HepG2 (cell line): ENCODE data around the gene DDI2. TPM values are rescaled to one million over a fixed set of nuclear protein-coding genes. Genes with fewer than 3 reads are reported as not detected.

Experiments used
- CBFB ChIP-seq: sonication (generic); formaldehyde crosslinking; IDR thresholded peaks from 2 replicates; pipeline ENCODE4 v1.4.0; 2020; ENCODE audit warnings: missing genetic modification reagents
- FOSL2 ChIP-seq: sonication (generic); formaldehyde crosslinking; IDR thresholded peaks from 2 replicates; pipeline ENCODE4 v1.4.0; 2020; ENCODE audit warnings: missing genetic modification reagents
- GPN1 ChIP-seq: sonication (generic); formaldehyde crosslinking; IDR thresholded peaks from 2 replicates; pipeline ENCODE4 v1.5.1; 2020; ENCODE audit warnings: missing genetic modification reagents, borderline replicate concordance
- GTF3A ChIP-seq: sonication (generic); formaldehyde crosslinking; conservative IDR thresholded peaks from 2 replicates; pipeline ENCODE4 v1.4.0; 2020; ENCODE audit warnings: mild to moderate bottlenecking, missing genetic modification reagents
- ISX ChIP-seq: sonication (generic); formaldehyde crosslinking; conservative IDR thresholded peaks from 2 replicates; pipeline ENCODE4 v1.5.0; 2020; ENCODE audit warnings: missing genetic modification reagents
- JUND ChIP-seq: sonication (generic); formaldehyde crosslinking; IDR thresholded peaks from 2 replicates; pipeline ENCODE4 v1.8.0; 2022; ENCODE audit warnings: mild to moderate bottlenecking, missing genetic modification reagents
- MED13 ChIP-seq: sonication (generic); formaldehyde crosslinking; IDR thresholded peaks from 2 replicates; pipeline ENCODE4 v1.5.0; 2020; ENCODE audit warnings: missing genetic modification reagents
- MNT ChIP-seq: fragments of 450-650 bp; IDR thresholded peaks from 2 replicates; pipeline ENCODE4 v1.6.1; 2016
- NFRKB ChIP-seq: fragments of 450-650 bp; IDR thresholded peaks from 2 replicates; pipeline ENCODE4 v1.6.1; 2017
- NR2F6 ChIP-seq, 2 experiments: IDR thresholded peaks; 2 replicates each; pipeline ENCODE4 v1.6.1; 2016; ENCODE audit warnings: antibody characterized with exemption in 1 of 2, mild to moderate bottlenecking in 1 of 2
- PATZ1 ChIP-seq: sonication (generic); formaldehyde crosslinking; IDR thresholded peaks from 2 replicates; pipeline ENCODE4 v1.4.0; 2020; ENCODE audit warnings: missing genetic modification reagents
- RARG ChIP-seq: sonication (generic); formaldehyde crosslinking; IDR thresholded peaks from 2 replicates; pipeline ENCODE4 v1.4.0; 2020; ENCODE audit warnings: low read depth, mild to moderate bottlenecking, missing genetic modification reagents
- RORA ChIP-seq: sonication (generic); formaldehyde crosslinking; IDR thresholded peaks from 2 replicates; pipeline ENCODE4 v1.5.0; 2020; ENCODE audit warnings: mild to moderate bottlenecking, missing genetic modification reagents, moderate library complexity
- TP53 ChIP-seq: sonication (generic); formaldehyde crosslinking; conservative IDR thresholded peaks from 2 replicates; pipeline ENCODE4 v1.4.0; 2020; ENCODE audit warnings: missing genetic modification reagents
- ZBTB3 ChIP-seq: sonication (generic); formaldehyde crosslinking; IDR thresholded peaks from 2 replicates; pipeline ENCODE4 v1.4.0; 2020; ENCODE audit warnings: low read depth, mild to moderate bottlenecking, moderate library complexity, missing genetic modification reagents, borderline replicate concordance
- ZC3H4 ChIP-seq: sonication (generic); formaldehyde crosslinking; IDR thresholded peaks from 2 replicates; pipeline ENCODE4 v1.4.0; 2020; ENCODE audit warnings: missing genetic modification reagents, borderline replicate concordance
- ZNF20 ChIP-seq: sonication (generic); formaldehyde crosslinking; IDR thresholded peaks from 2 replicates; pipeline ENCODE4 v1.4.0; 2020; ENCODE audit warnings: mild to moderate bottlenecking, moderate library complexity, missing genetic modification reagents
- ZNF260 ChIP-seq: sonication (generic); formaldehyde crosslinking; IDR thresholded peaks from 2 replicates; pipeline ENCODE4 v1.4.0; 2020; ENCODE audit warnings: missing genetic modification reagents, low read depth, mild to moderate bottlenecking, borderline replicate concordance
- ZNF383 ChIP-seq: sonication (generic); formaldehyde crosslinking; IDR thresholded peaks from 2 replicates; pipeline ENCODE4 v1.4.0; 2020; ENCODE audit warnings: missing genetic modification reagents, mild to moderate bottlenecking, borderline replicate concordance
- ZNF431 ChIP-seq: sonication (generic); formaldehyde crosslinking; IDR thresholded peaks from 2 replicates; pipeline ENCODE4 v1.9.0; 2022; ENCODE audit warnings: missing genetic modification reagents, low read depth, mild to moderate bottlenecking, borderline replicate concordance
- ZNF441 ChIP-seq: sonication (generic); formaldehyde crosslinking; IDR thresholded peaks from 2 replicates; pipeline ENCODE4 v1.7.0; 2021; ENCODE audit warnings: missing genetic modification reagents, borderline replicate concordance
- ZNF589 ChIP-seq: sonication (generic); formaldehyde crosslinking; conservative IDR thresholded peaks from 2 replicates; pipeline ENCODE4 v1.8.0; 2022; ENCODE audit warnings: mild to moderate bottlenecking, moderate library complexity, missing genetic modification reagents
- ZNF687 ChIP-seq: sonication (generic); formaldehyde crosslinking; IDR thresholded peaks from 2 replicates; pipeline ENCODE4 v1.5.1; 2020; ENCODE audit warnings: mild to moderate bottlenecking, missing genetic modification reagents, moderate library complexity
- polyA plus RNA-seq, 8 experiments: library from polyadenylated mRNA; depleted of rRNA in 3 of 8; stranded (reverse) in 7 of 8; unstranded in 1 of 8; fragments of >200 nt; fragmentation: Illumina TruSeq in 4 of 8; extraction: Trizol in 4 of 8; gene quantifications; 2 replicates each; pipeline versions ENCODE4 v1.2.1 to v1.2.3, GENCODE V29; 2011 to 2016; ENCODE audit warnings: low read depth in 4 of 8, missing spikeins in 1 of 8, mixed read lengths in 1 of 8; ENCODE audit not compliant: insufficient read depth in 1 of 8
- total RNA-seq, 5 experiments: library from RNA; depleted of rRNA; stranded (reverse); fragments of >200 nt; fragmentation: Illumina TruSeq; extraction: Trizol; gene quantifications; 2 replicates each; pipeline ENCODE4 v1.2.3, GENCODE V29; 2016; ENCODE audit warnings: low read depth in 1 of 5

The DDI2 gene
- total and polyA plus RNA-seq, 2 of the 13 experiments (the other 11 are each of a cell fraction or from before 2014, with no cell fraction given), result 8.5 to 25.7 TPM

GRCh38 chr1:15618655-15619525 is 1.6 kb downstream of the DDI2 start (continued):
- TF ChIP-seq ZNF441 (CRISPR knock-in tag), result peak; percentile 87
- TF ChIP-seq ISX (CRISPR knock-in tag), result no peak
- TF ChIP-seq TP53 (CRISPR knock-in tag), result no peak
- no peak for TF ChIP-seq RORA (CRISPR knock-in tag)
- peak; percentile 79 for TF ChIP-seq MNT
- TF ChIP-seq CBFB (CRISPR knock-in tag), result 0 out of 2 replicates have a peak, but pooled peaks have one; percentile 43
- no peak for TF ChIP-seq RARG (CRISPR knock-in tag)
- peak; percentile 37; the same call in 1 of the 2 replicates for TF ChIP-seq ZNF687 (CRISPR knock-in tag)
- no peak for TF ChIP-seq ZBTB3 (CRISPR knock-in tag)
- TF ChIP-seq JUND (CRISPR knock-in tag), result no peak
- no peak for TF ChIP-seq MED13 (CRISPR knock-in tag)
- TF ChIP-seq ZNF20, result no peak
- TF ChIP-seq NR2F6 (IDR thresholded peaks at IDR 0.05), result peak; percentile 64
- TF ChIP-seq NR2F6 (CRISPR knock-in tag; IDR thresholded peaks at IDR 0.05), result peak; percentile 76
- TF ChIP-seq GPN1 (CRISPR knock-in tag), result no peak
- TF ChIP-seq GTF3A (CRISPR knock-in tag), result no peak
- peak; percentile 41; the same call in 1 of the 2 replicates for TF ChIP-seq PATZ1 (CRISPR knock-in tag)
- peak; percentile 14; the same call in 1 of the 2 replicates for TF ChIP-seq FOSL2 (CRISPR knock-in tag)
- no peak for TF ChIP-seq ZNF260 (CRISPR knock-in tag)
- TF ChIP-seq ZC3H4 (CRISPR knock-in tag), result no peak
- no peak for TF ChIP-seq ZNF589 (CRISPR knock-in tag)
- TF ChIP-seq NFRKB, result no peak
- no peak for TF ChIP-seq ZNF431 (CRISPR knock-in tag)
- no peak for TF ChIP-seq ZNF383 (CRISPR knock-in tag)
